Measurements from ENCODE around the gene KRT4.
"Not testable (repeated sequence)": the region's sequence is repeated elsewhere in the genome, so short reads cannot be mapped to it uniquely, and the experiment has no call there.

KRT4 gene

DNA sequence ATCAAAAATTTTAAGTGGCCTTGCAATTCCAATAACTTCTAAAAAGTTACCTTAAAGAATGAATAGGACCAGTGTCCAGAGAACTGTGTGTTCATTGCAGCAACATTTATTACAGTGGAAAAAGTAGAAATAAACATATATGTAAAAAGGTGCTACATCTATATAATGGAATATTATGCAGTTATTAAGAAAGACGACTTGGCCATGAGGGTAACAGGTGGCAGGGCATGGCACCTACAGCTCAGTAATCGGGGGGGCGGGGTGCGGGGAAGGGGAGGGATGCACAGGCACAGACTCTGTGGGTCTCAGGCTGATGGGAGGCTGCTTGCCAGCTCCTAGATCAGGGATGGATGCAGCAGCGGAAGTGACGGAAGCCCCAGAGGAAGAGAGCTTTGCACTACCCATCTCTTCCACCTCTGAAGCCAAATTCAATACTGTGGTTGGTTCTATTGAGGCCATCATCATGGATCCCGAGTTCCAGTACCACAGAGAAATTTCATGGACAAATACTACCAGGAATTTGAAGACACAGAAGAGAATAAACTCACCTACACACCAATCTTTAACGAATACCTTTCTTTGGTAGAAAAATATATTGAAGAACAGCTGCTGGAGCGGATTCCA, 50.8 kb downstream of the KRT4 start:
- WGBS (ENCODE audit: extremely low coverage, insufficient coverage, insufficient read length) = no CpG with 5 or more reads among the region's 9 CpGs
- H3K27me3 ChIP-seq (ENCODE audit: insufficient read depth, low read length) = no peaks in the 10 kb centered on the region

DNA sequence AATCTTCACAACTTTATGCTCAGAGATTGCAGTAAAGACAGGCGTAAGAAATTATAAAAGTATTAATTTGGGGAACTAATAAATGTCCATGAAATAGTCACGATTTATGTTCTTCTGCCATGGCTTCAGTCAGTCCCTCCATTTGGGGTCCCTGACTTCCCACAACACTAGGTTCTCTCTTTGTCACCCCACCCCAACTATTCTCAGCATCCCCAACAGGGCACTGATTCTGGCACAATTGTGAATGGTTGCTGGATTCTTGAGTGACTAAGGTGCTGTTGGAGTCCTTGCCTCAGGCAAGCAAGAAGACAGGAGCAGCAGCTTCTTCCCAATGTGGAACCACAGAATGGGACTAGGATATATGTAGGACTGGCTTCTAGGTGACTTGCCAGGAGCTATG, 52.1 kb downstream of the KRT4 start:
- H4K12ac ChIP-seq (ENCODE audit: low read depth, low read length) = no peak overlapping the region
- no peak overlapping the region for H3K4me3 ChIP-seq (ENCODE audit: low read depth, low read length)
- H3K36me3 ChIP-seq (ENCODE audit: control insufficient read depth in 1 of 2, insufficient read depth in 2 of 2, low read length in 2 of 2) = no peaks in the 10 kb centered on the region
- no peak overlapping the region for H2AK5ac ChIP-seq (ENCODE audit: low read length)
- H3K23ac ChIP-seq (ENCODE audit: low read length) = no peak overlapping the region
- peaks cover 3% of the 10 kb centered on the region for H3K27me3 ChIP-seq (ENCODE audit: insufficient read depth, low read length)
- no peak overlapping the region for H3K18ac ChIP-seq (ENCODE audit: low read length)
- H3K79me2 ChIP-seq (ENCODE audit: control insufficient read depth, insufficient read depth, low read length, poor library complexity) = no peaks in the 10 kb centered on the region
- no peak overlapping the region for H2BK5ac ChIP-seq (ENCODE audit: low read depth, low read length, poor library complexity)
- H3K14ac ChIP-seq (ENCODE audit: low read length) = no peak overlapping the region
- H3K79me1 ChIP-seq (ENCODE audit: low read length) = no peaks in the 10 kb centered on the region
- no peak overlapping the region for H2BK120ac ChIP-seq (ENCODE audit: insufficient read depth, low read length, poor library complexity)
- DNase-seq = no peak
- no peak overlapping the region for H3K4ac ChIP-seq (ENCODE audit: low read depth, low read length)
- peaks cover 15% of the 10 kb centered on the region for H3K9me3 ChIP-seq (ENCODE audit: insufficient read depth, low read depth, low read length)
- no peak overlapping the region for H4K8ac ChIP-seq (ENCODE audit: low read depth, low read length)
- no peak overlapping the region for H3K4me2 ChIP-seq (ENCODE audit: low read length)
- H3K4me1 ChIP-seq (ENCODE audit: control insufficient read depth in 1 of 2, insufficient read depth in 2 of 2, low read length in 2 of 2) = no peaks in the 10 kb centered on the region
- no peak overlapping the region for H3K9ac ChIP-seq (ENCODE audit: low read length)
- H3K27ac ChIP-seq (ENCODE audit: low read depth, low read length) = no peak overlapping the region
- H4K91ac ChIP-seq (ENCODE audit: low read depth, low read length) = no peak overlapping the region
- H2AFZ ChIP-seq (ENCODE audit: insufficient read depth, low read length, poor library complexity) = no peak overlapping the region
- WGBS (ENCODE audit: extremely low coverage, insufficient coverage, insufficient read length) = no CpG with 5 or more reads among the region's 2 CpGs
- H2BK12ac ChIP-seq (ENCODE audit: low read length) = no peak overlapping the region

More for the DNA sequence above, 50.8 kb downstream of the KRT4 start:
- Histone ChIP-seq H2BK120ac (ENCODE audit: insufficient read depth, low read length, poor library complexity) (no peak overlapping the region), H4K12ac (ENCODE audit: low read depth, low read length) (no peak overlapping the region), H3K14ac (ENCODE audit: low read length) (no peak overlapping the region), H2AFZ (ENCODE audit: insufficient read depth, low read length, poor library complexity) (no peak overlapping the region), H3K27ac (ENCODE audit: low read depth, low read length) (no peak overlapping the region), H3K4ac (ENCODE audit: low read depth, low read length) (no peak overlapping the region), H4K91ac (ENCODE audit: low read depth, low read length) (no peak overlapping the region), H3K9me3 (ENCODE audit: insufficient read depth, low read depth, low read length) (peaks cover 12% of the 10 kb centered on the region), H2BK5ac (ENCODE audit: low read depth, low read length, poor library complexity) (no peak overlapping the region), H3K36me3 (ENCODE audit: control insufficient read depth in 1 of 2, insufficient read depth in 2 of 2, low read length in 2 of 2) (no peaks in the 10 kb centered on the region), H3K79me1 (ENCODE audit: low read length) (no peaks in the 10 kb centered on the region), H3K4me1 (ENCODE audit: control insufficient read depth in 1 of 2, insufficient read depth in 2 of 2, low read length in 2 of 2) (no peaks in the 10 kb centered on the region), H4K8ac (ENCODE audit: low read depth, low read length) (no peak overlapping the region), H3K23ac (ENCODE audit: low read length) (no peak overlapping the region), H3K9ac (ENCODE audit: low read length) (no peak overlapping the region), H2AK5ac (ENCODE audit: low read length) (no peak overlapping the region), H3K79me2 (ENCODE audit: control insufficient read depth, insufficient read depth, low read length, poor library complexity) (no peaks in the 10 kb centered on the region), H3K4me3 (ENCODE audit: low read depth, low read length) (no peak overlapping the region), H3K18ac (ENCODE audit: low read length) (no peak overlapping the region), H2BK12ac (ENCODE audit: low read length) (no peak overlapping the region), H3K4me2 (ENCODE audit: low read length) (no peak overlapping the region)
- no peak for DNase-seq

DNA sequence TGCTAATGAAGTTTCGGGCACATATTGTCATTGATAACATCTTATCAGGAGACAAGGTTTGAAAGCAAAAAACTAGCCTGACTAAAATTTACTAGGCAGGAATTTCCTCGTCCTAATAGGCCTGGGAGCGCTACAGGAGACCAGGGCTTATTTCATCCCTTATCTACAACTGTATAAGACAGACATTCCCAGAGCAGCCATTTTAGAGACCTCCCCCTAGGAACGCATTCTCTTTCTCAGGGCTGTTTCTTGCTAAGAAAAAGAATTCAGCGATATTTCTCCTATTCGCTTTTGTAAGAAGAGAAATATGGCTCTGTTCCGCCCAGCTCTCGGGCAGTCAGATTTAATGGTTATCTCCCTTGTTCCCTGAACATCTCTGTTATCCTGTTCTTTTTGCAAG, 52.7 kb downstream of the KRT4 start:
- not testable (repeated sequence) for H3K79me1 ChIP-seq (ENCODE audit: low read length); H3K4me2 ChIP-seq (ENCODE audit: low read length); H3K18ac ChIP-seq (ENCODE audit: low read length); H4K91ac ChIP-seq (ENCODE audit: low read depth, low read length); H2BK120ac ChIP-seq (ENCODE audit: insufficient read depth, low read length, poor library complexity); H4K12ac ChIP-seq (ENCODE audit: low read depth, low read length); H3K27me3 ChIP-seq (ENCODE audit: insufficient read depth, low read length); H2AK5ac ChIP-seq (ENCODE audit: low read length); H4K8ac ChIP-seq (ENCODE audit: low read depth, low read length); H3K36me3 ChIP-seq (ENCODE audit: control insufficient read depth in 1 of 2, insufficient read depth in 2 of 2, low read length in 2 of 2); H2BK5ac ChIP-seq (ENCODE audit: low read depth, low read length, poor library complexity); H3K14ac ChIP-seq (ENCODE audit: low read length); H3K9ac ChIP-seq (ENCODE audit: low read length); H2AFZ ChIP-seq (ENCODE audit: insufficient read depth, low read length, poor library complexity); H2BK12ac ChIP-seq (ENCODE audit: low read length); H3K4me1 ChIP-seq (ENCODE audit: control insufficient read depth in 1 of 2, insufficient read depth in 2 of 2, low read length in 2 of 2); H3K4ac ChIP-seq (ENCODE audit: low read depth, low read length); DNase-seq; H3K27ac ChIP-seq (ENCODE audit: low read depth, low read length); H3K79me2 ChIP-seq (ENCODE audit: control insufficient read depth, insufficient read depth, low read length, poor library complexity); H3K23ac ChIP-seq (ENCODE audit: low read length); H3K4me3 ChIP-seq (ENCODE audit: low read depth, low read length)
- peaks cover 15% of the 10 kb centered on the region for H3K9me3 ChIP-seq (ENCODE audit: insufficient read depth, low read depth, low read length)
- no CpG with 5 or more reads among the region's 8 CpGs for WGBS (ENCODE audit: extremely low coverage, insufficient coverage, insufficient read length)

DNA sequence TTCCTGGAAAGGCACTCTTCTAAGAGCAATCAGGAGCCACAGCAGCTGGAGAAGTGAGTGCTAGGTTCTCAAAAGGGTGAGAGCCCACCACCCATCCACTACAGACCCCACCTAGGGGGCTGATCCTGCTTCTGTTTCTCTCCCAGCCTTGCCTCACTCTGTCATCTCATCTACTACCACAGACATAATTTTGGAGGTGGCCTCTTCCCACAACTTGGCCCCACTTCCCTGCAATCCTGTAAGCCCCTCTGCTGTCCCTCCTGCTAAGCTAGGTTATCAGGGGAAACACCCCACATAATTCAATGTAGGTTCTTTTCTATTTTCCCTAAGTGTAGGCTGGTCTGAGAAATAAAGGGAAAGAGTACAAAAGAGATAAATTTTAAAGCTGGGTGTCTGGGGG, 53.3 kb downstream of the KRT4 start:
- DNase-seq = no peak
- no peak overlapping the region for H2AK5ac ChIP-seq (ENCODE audit: low read length)
- no peaks in the 10 kb centered on the region for H3K36me3 ChIP-seq (ENCODE audit: control insufficient read depth in 1 of 2, insufficient read depth in 2 of 2, low read length in 2 of 2)
- H3K4ac ChIP-seq (ENCODE audit: low read depth, low read length) = no peak overlapping the region
- no peak overlapping the region for H3K14ac ChIP-seq (ENCODE audit: low read length)
- H3K18ac ChIP-seq (ENCODE audit: low read length) = no peak overlapping the region
- no peak overlapping the region for H3K23ac ChIP-seq (ENCODE audit: low read length)
- no peak overlapping the region for H2BK12ac ChIP-seq (ENCODE audit: low read length)
- no peak overlapping the region for H4K91ac ChIP-seq (ENCODE audit: low read depth, low read length)
- peaks cover 16% of the 10 kb centered on the region for H3K9me3 ChIP-seq (ENCODE audit: insufficient read depth, low read depth, low read length)
- no peaks in the 10 kb centered on the region for H3K79me1 ChIP-seq (ENCODE audit: low read length)
- no peaks in the 10 kb centered on the region for H3K4me1 ChIP-seq (ENCODE audit: control insufficient read depth in 1 of 2, insufficient read depth in 2 of 2, low read length in 2 of 2)
- no peak overlapping the region for H3K27ac ChIP-seq (ENCODE audit: low read depth, low read length)
- no peak overlapping the region for H2BK120ac ChIP-seq (ENCODE audit: insufficient read depth, low read length, poor library complexity)
- H2BK5ac ChIP-seq (ENCODE audit: low read depth, low read length, poor library complexity) = no peak overlapping the region
- H4K12ac ChIP-seq (ENCODE audit: low read depth, low read length) = no peak overlapping the region
- H2AFZ ChIP-seq (ENCODE audit: insufficient read depth, low read length, poor library complexity) = no peak overlapping the region
- H3K4me3 ChIP-seq (ENCODE audit: low read depth, low read length) = no peak overlapping the region
- H4K8ac ChIP-seq (ENCODE audit: low read depth, low read length) = no peak overlapping the region
- H3K27me3 ChIP-seq (ENCODE audit: insufficient read depth, low read length) = peaks cover 3% of the 10 kb centered on the region
- no peaks in the 10 kb centered on the region for H3K79me2 ChIP-seq (ENCODE audit: control insufficient read depth, insufficient read depth, low read length, poor library complexity)
- no peak overlapping the region for H3K4me2 ChIP-seq (ENCODE audit: low read length)
- no peak overlapping the region for H3K9ac ChIP-seq (ENCODE audit: low read length)
